Suprapubic skin (tissue), 4 donors: ENCODE data around the gene ARHGAP23.

ENCODE experiments used
- POLR2A ChIP-seq, 2 donors: fragments of 450-650 bp; IDR thresholded peaks; one replicate each; pipeline ENCODE4 v1.6.1; 2017; ENCODE audit warnings: antibody characterized with exemption in 2 of 2, mild to moderate bottlenecking in 2 of 2, moderate library complexity in 2 of 2
- POLR2AphosphoS5 ChIP-seq, 3 donors: sonication (generic); formaldehyde crosslinking; IDR thresholded peaks; one replicate each; pipeline ENCODE4 v1.6.1; 2017; ENCODE audit warnings: antibody characterized with exemption in 3 of 3
- TF ChIP-seq, protein P1 (sequence below), 2 donors: fragments of 200-600 bp in 1 of 2; fragments of 450-650 bp in 1 of 2; sonication (generic) in 1 of 2; IDR thresholded peaks; one replicate each; pipeline ENCODE4 v1.5.1; 2016 to 2019; ENCODE audit warnings: antibody characterized with exemption in 2 of 2, mild to moderate bottlenecking in 1 of 2, moderate library complexity in 1 of 2

DNA sequence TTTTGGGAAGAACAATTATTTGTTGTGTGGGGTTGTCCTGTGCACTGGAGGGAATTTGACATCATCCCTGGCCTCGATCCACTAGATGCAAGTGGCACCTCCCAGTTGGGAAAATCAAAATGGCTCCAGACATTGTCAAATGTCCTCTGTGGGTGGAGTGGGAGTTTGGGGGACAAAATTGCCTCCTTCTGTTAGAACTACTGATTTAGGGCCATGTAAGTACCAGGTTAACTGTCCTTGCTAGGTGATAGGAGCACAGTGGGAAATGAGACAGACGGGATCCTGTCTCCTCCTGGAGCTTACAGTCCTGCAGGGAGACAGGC lies 56.8 kb downstream of the ARHGAP23 start:
- TF ChIP-seq POLR2A (IDR thresholded peaks at IDR 0.05) = no peak
- TF ChIP-seq, protein P1, sequence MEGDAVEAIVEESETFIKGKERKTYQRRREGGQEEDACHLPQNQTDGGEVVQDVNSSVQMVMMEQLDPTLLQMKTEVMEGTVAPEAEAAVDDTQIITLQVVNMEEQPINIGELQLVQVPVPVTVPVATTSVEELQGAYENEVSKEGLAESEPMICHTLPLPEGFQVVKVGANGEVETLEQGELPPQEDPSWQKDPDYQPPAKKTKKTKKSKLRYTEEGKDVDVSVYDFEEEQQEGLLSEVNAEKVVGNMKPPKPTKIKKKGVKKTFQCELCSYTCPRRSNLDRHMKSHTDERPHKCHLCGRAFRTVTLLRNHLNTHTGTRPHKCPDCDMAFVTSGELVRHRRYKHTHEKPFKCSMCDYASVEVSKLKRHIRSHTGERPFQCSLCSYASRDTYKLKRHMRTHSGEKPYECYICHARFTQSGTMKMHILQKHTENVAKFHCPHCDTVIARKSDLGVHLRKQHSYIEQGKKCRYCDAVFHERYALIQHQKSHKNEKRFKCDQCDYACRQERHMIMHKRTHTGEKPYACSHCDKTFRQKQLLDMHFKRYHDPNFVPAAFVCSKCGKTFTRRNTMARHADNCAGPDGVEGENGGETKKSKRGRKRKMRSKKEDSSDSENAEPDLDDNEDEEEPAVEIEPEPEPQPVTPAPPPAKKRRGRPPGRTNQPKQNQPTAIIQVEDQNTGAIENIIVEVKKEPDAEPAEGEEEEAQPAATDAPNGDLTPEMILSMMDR (IDR thresholded peaks at IDR 0.05) = no peak
- no peak for TF ChIP-seq POLR2AphosphoS5 (IDR thresholded peaks at IDR 0.05)
